D721Med (cell line): ENCODE data around the gene GNAO1.

Source experiments
- DNase-seq: peaks from one replicate; pipeline ENCODE4 v3.0.0; 2011; ENCODE audit warnings: low spot score; ENCODE audit not compliant: insufficient read length
- FAIRE-seq: peaks from 2 replicates; lab custom pipeline; 2011; peaks lifted over from hg19 to GRCh38; lab: Jason Lieb, UNC
- CTCF ChIP-seq: IDR thresholded peaks from 2 replicates; pipeline ENCODE4 v1.5.1; 2012; ENCODE audit warnings: mild to moderate bottlenecking, control low read depth; ENCODE audit not compliant: insufficient read depth; ENCODE audit errors: missing control alignments

Gene GNAO1

GRCh38 chr16:56336071-56336688 lies 144.9 kb downstream of the GNAO1 start:
- DNase-seq (no peak), FAIRE-seq (no peak)
- no peak for TF ChIP-seq CTCF

- TF ChIP-seq CTCF: no peak
- FAIRE-seq: no peak
- no peak for DNase-seq
These were observed 145.4 kb downstream of the GNAO1 start for GRCh38 chr16:56336711-56337110.

GRCh38 chr16:56337131-56337857 lies 146.0 kb downstream of the GNAO1 start:
- no peak for FAIRE-seq
- no peak for DNase-seq
- no peak for TF ChIP-seq CTCF

- FAIRE-seq (no peak), DNase-seq (no peak)
- no peak for TF ChIP-seq CTCF
These were observed 146.6 kb downstream of the GNAO1 start for GRCh38 chr16:56337858-56338325.

- no peak for DNase-seq
- TF ChIP-seq CTCF: no peak
- FAIRE-seq: no peak
These were observed 147.5 kb downstream of the GNAO1 start for GRCh38 chr16:56338566-56339318.

- no peak for DNase-seq
- FAIRE-seq: no peak
- no peak for TF ChIP-seq CTCF
These were observed 148.3 kb downstream of the GNAO1 start for GRCh38 chr16:56339431-56340195.
